Liver (tissue), 9 donors: ENCODE data around the gene TNFRSF1B. TPM values are rescaled to one million over a fixed set of nuclear protein-coding genes. Genes with fewer than 3 reads are reported as not detected.
A peak's percentile ranks its signal among the peaks of the same experiment; 100 is the strongest.

Experiments used
- DNase-seq: peaks from one replicate; pipeline ENCODE4 v3.0.0-alpha.2; 2017; ENCODE audit warnings: low spot score
- H3K27ac ChIP-seq, 2 donors: one replicate each; pipeline ENCODE4 v1.7.0; 2013; ENCODE audit warnings: inconsistent platforms in 2 of 2, low read length in 2 of 2, control low read depth in 1 of 2, low read depth in 1 of 2, mild to moderate bottlenecking in 1 of 2
- H3K27me3 ChIP-seq, 4 donors: one replicate each; pipeline versions ENCODE4 v1.6.1 to v1.7.0; 2013; ENCODE audit warnings: low read length in 3 of 4, inconsistent platforms in 1 of 4, mild to moderate bottlenecking in 1 of 4, moderate library complexity in 1 of 4; ENCODE audit not compliant: control insufficient read depth in 4 of 4, insufficient read depth in 4 of 4
- H3K36me3 ChIP-seq, 4 donors: one replicate each; pipeline versions ENCODE4 v1.6.1 to v1.7.0; 2013; ENCODE audit warnings: low read length in 3 of 4, mild to moderate bottlenecking in 3 of 4, low read depth in 1 of 4, moderate library complexity in 1 of 4; ENCODE audit not compliant: control insufficient read depth in 4 of 4, insufficient read depth in 3 of 4
- H3K4me1 ChIP-seq, 4 donors: one replicate each; pipeline versions ENCODE4 v1.6.1 to v1.7.0; 2013; ENCODE audit warnings: low read length in 3 of 4, mild to moderate bottlenecking in 3 of 4, moderate library complexity in 1 of 4; ENCODE audit not compliant: control insufficient read depth in 4 of 4, insufficient read depth in 4 of 4
- H3K4me3 ChIP-seq, 3 donors: one replicate each; pipeline versions ENCODE4 v1.6.1 to v1.7.0; 2013; ENCODE audit warnings: low read length in 3 of 3, control low read depth in 1 of 3, low read depth in 1 of 3, mild to moderate bottlenecking in 1 of 3
- H3K9ac ChIP-seq, 2 donors: one replicate each; pipeline ENCODE4 v1.7.0; 2013; ENCODE audit warnings: low read length in 2 of 2, mild to moderate bottlenecking in 2 of 2, moderate library complexity in 2 of 2, control low read depth in 1 of 2, low read depth in 1 of 2
- H3K9me3 ChIP-seq, 4 donors: one replicate each; pipeline versions ENCODE4 v1.6.1 to v1.7.0; 2013; ENCODE audit warnings: low read length in 3 of 4; ENCODE audit not compliant: control insufficient read depth in 4 of 4
- ATF3 ChIP-seq: IDR thresholded peaks from 2 replicates; pipeline ENCODE4 v1.6.1; 2016; ENCODE audit warnings: antibody characterized with exemption
- CTCF ChIP-seq: fragments of 150-350 bp; IDR thresholded peaks from 2 replicates; pipeline ENCODE4 v1.5.1; 2017; ENCODE audit warnings: improper control_type of control experiment, low read depth, low read length; ENCODE audit not compliant: missing input control
- EGR1 ChIP-seq, 2 donors: IDR thresholded peaks; 2 replicates each; pipeline ENCODE4 v1.6.1; 2016 to 2018; ENCODE audit warnings: antibody characterized with exemption in 2 of 2, low read depth in 2 of 2
- FOXA1 ChIP-seq: IDR thresholded peaks from 2 replicates; pipeline ENCODE4 v1.6.1; 2016; ENCODE audit warnings: antibody characterized with exemption
- FOXA2 ChIP-seq: IDR thresholded peaks from 2 replicates; pipeline ENCODE4 v1.6.1; 2016; ENCODE audit warnings: antibody characterized with exemption
- GABPA ChIP-seq, 2 donors: IDR thresholded peaks in 1 of 2; conservative IDR thresholded peaks in 1 of 2; 2 replicates each; pipeline ENCODE4 v1.6.1; 2016; ENCODE audit warnings: antibody characterized with exemption in 2 of 2, mild to moderate bottlenecking in 1 of 2, moderate library complexity in 1 of 2
- HNF4A ChIP-seq, 2 donors: conservative IDR thresholded peaks; 2 replicates each; pipeline ENCODE4 v1.6.1; 2016; ENCODE audit warnings: antibody characterized with exemption in 2 of 2, mild to moderate bottlenecking in 2 of 2
- HNF4G ChIP-seq: IDR thresholded peaks from 2 replicates; pipeline ENCODE4 v1.6.1; 2016; ENCODE audit warnings: antibody characterized with exemption
- JUND ChIP-seq, 2 donors: IDR thresholded peaks; 2 replicates each; pipeline ENCODE4 v1.6.1; 2016; ENCODE audit warnings: antibody characterized with exemption in 2 of 2
- NR2F2 ChIP-seq: IDR thresholded peaks from 2 replicates; pipeline ENCODE4 v1.6.1; 2016; ENCODE audit warnings: antibody characterized with exemption
- RAD21 ChIP-seq, 2 donors: IDR thresholded peaks; 2 replicates each; pipeline ENCODE4 v1.6.1; 2016; ENCODE audit warnings: antibody characterized with exemption in 2 of 2, mild to moderate bottlenecking in 2 of 2
- RXRA ChIP-seq, 2 donors: IDR thresholded peaks; 2 replicates each; pipeline ENCODE4 v1.6.1; 2017 to 2018; ENCODE audit warnings: antibody characterized with exemption in 2 of 2, mild to moderate bottlenecking in 1 of 2
- SP1 ChIP-seq: IDR thresholded peaks from 2 replicates; pipeline ENCODE4 v1.6.1; 2018; ENCODE audit warnings: antibody characterized with exemption, mild to moderate bottlenecking
- TAF1 ChIP-seq: conservative IDR thresholded peaks from 2 replicates; pipeline ENCODE4 v1.6.1; 2016; ENCODE audit warnings: antibody characterized with exemption, mild to moderate bottlenecking
- YY1 ChIP-seq: IDR thresholded peaks from 2 replicates; pipeline ENCODE4 v1.6.1; 2016; ENCODE audit warnings: antibody characterized with exemption, mild to moderate bottlenecking
- WGBS: extraction: QIAGEN DNeasy Blood & Tissue Kit; methylation state at CpG from one replicate; pipeline ENCODE4 v1.1.7; 2013; 5-methylcytosine and 5-hydroxymethylcytosine counted together
- polyA plus RNA-seq, 2 donors: library from polyadenylated mRNA; stranded (reverse) in 1 of 2; unstranded in 1 of 2; fragments of 200-250 nt in 1 of 2; fragments of >200 nt in 1 of 2; fragmentation: Nextera tagmentation in 1 of 2; extraction: Ambion mirVana in 1 of 2; gene quantifications; one replicate each; pipeline versions ENCODE4 v1.2.1 to v1.2.3, GENCODE V29; 2013 to 2015
- total RNA-seq, 2 donors: library from RNA; depleted of rRNA; stranded (reverse); fragments of >200 nt; gene quantifications; one replicate each; pipeline ENCODE4 v1.2.3, GENCODE V29; 2014
- TF ChIP-seq, protein P1 (sequence below): IDR thresholded peaks from 2 replicates; pipeline ENCODE4 v1.6.1; 2016; ENCODE audit warnings: antibody characterized with exemption, mild to moderate bottlenecking
- donor health status: healthy.
- donor health status: healthy.
- donor health status: healthy.
- donor health status: healthy.
- donor health status: healthy.

TNFRSF1B gene
- total and polyA plus RNA-seq, 4 donors = 7.2 to 19.6 (median 16.5) TPM

DNA sequence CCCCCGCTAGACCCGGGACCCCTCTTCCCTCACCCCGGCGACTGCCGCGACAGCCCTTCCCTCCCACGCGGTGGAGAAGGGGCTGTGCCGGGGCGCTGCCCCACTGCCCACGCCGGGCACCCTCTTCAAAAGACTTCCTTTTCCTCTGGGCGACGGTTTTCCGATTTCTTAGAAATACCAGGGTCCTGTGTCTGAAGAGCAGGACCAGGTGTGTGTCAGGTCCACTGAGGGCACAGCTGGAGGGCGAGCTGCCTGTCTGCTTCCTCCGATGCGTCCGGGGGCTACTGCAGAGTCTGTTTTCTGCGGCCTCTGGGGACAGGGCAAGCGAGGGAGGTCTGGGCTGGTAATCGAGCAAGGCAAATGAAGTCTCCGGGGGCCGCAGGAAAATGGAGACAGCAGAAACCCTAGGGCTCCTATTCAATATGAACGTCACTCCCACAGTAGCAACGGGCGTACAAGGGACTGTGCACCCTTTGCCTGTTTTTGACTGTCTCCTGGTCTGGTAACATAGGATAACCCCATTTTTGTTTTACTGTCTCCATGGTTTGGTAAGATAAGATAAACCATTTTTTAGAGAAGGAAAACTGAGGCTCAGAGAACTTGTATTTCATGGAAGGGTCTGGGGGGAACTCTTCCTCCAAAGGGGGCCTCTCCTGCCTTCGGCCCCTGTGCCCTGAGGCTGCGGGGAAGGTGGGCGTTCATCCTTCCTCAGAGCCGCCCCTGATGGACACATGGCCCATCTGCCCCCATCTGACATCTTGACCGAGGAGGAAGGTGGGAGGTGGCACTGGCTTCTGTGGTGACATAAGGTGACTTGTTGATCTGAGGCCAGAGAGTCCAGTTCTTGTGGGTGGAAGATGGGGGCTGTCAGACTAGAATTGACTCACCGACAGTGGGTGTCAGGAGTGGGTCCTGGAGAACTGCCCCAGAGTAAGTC lies 970 bp downstream of the TNFRSF1B start:
- Histone ChIP-seq H3K27ac (peak overlapping the region; percentile 80 to 96), H3K9me3 (no peaks in the 10 kb centered on the region), H3K36me3 (no peaks in the 10 kb centered on the region), H3K4me3 (peak overlapping the region; percentile 74 to 81 (median 78)), H3K27me3 (no peaks in the 10 kb centered on the region), H3K9ac (peak overlapping the region; percentile 76 to 89), H3K4me1 (peaks cover 6 to 48% (median 24%) of the 10 kb centered on the region in 4 donors)
- no peak for TF ChIP-seq RXRA (IDR thresholded peaks at IDR 0.05)
- no peak for TF ChIP-seq JUND (IDR thresholded peaks at IDR 0.05)
- no peak for TF ChIP-seq NR2F2
- TF ChIP-seq HNF4G = no peak
- TF ChIP-seq CTCF = no peak
- peak; percentile 57 for TF ChIP-seq YY1
- no peak for TF ChIP-seq HNF4A (conservative IDR thresholded peaks at IDR 0.05)
- no peak for TF ChIP-seq GABPA (IDR thresholded peaks at IDR 0.05 in 1 of 2, conservative IDR thresholded peaks at IDR 0.05 in 1 of 2)
- no peak for TF ChIP-seq SP1
- TF ChIP-seq, protein P1, sequence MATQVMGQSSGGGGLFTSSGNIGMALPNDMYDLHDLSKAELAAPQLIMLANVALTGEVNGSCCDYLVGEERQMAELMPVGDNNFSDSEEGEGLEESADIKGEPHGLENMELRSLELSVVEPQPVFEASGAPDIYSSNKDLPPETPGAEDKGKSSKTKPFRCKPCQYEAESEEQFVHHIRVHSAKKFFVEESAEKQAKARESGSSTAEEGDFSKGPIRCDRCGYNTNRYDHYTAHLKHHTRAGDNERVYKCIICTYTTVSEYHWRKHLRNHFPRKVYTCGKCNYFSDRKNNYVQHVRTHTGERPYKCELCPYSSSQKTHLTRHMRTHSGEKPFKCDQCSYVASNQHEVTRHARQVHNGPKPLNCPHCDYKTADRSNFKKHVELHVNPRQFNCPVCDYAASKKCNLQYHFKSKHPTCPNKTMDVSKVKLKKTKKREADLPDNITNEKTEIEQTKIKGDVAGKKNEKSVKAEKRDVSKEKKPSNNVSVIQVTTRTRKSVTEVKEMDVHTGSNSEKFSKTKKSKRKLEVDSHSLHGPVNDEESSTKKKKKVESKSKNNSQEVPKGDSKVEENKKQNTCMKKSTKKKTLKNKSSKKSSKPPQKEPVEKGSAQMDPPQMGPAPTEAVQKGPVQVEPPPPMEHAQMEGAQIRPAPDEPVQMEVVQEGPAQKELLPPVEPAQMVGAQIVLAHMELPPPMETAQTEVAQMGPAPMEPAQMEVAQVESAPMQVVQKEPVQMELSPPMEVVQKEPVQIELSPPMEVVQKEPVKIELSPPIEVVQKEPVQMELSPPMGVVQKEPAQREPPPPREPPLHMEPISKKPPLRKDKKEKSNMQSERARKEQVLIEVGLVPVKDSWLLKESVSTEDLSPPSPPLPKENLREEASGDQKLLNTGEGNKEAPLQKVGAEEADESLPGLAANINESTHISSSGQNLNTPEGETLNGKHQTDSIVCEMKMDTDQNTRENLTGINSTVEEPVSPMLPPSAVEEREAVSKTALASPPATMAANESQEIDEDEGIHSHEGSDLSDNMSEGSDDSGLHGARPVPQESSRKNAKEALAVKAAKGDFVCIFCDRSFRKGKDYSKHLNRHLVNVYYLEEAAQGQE = no peak
- peak in 1 of 2 donors; percentile 5 for TF ChIP-seq RAD21 (IDR thresholded peaks at IDR 0.05)
- no peak for TF ChIP-seq FOXA2
- WGBS = 17% methylated on average over 33 of the region's 33 CpGs
- DNase-seq = no peak

DNA sequence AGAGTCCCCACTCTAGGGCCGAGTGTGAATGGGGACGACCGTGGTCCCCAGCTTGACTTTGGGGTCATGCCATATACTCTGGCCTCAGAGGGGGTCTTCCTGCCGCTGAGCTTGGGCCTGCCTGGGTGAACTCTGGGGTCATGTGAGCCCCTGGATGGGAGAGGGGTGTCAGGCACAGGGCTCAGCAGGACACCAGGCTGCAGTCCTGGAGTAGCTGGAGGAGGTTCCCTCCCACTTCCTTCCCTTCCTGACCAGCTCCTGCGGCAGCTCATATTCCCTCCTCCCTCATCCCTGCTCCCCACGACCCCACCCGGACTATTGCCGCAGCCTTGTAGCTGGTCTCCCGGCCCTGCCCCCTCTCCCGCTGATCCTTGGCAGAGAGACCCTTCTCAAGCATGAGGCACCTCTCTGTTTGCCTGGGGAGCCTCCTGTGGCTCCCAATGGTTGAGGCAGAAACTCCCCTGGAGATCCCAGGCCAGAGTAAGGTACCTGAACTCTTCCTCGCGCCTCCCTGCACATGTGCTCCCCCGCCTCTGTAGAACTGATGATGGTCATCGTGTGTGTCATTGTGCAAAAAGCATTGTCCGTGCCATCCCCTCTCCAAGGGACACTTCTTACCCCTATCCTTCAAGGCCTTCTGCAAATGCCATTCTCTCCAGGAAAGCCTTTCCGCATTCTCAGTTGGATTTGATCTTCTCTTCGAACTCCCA lies 1.8 kb downstream of the TNFRSF1B start:
- no peak for TF ChIP-seq GABPA (IDR thresholded peaks at IDR 0.05 in 1 of 2, conservative IDR thresholded peaks at IDR 0.05 in 1 of 2)
- no peak for TF ChIP-seq CTCF
- no peak for TF ChIP-seq SP1
- TF ChIP-seq HNF4G = no peak
- TF ChIP-seq TAF1 = no peak
- TF ChIP-seq ATF3 = no peak
- TF ChIP-seq FOXA2 = no peak
- no peak for TF ChIP-seq FOXA1
- TF ChIP-seq EGR1 (IDR thresholded peaks at IDR 0.05; ENCODE audit: low read depth in 2 of 2) = no peak
- TF ChIP-seq HNF4A (conservative IDR thresholded peaks at IDR 0.05) = no peak
- Histone ChIP-seq H3K9me3 (no peaks in the 10 kb centered on the region), H3K4me1 (peaks cover 6 to 56% (median 29%) of the 10 kb centered on the region in 4 donors), H3K9ac (peak overlapping the region in 1 of 2 donors; percentile 89), H3K4me3 (peak overlapping the region in 2 of 3 donors; percentile 78 to 81), H3K27ac (peak overlapping the region; percentile 80 to 96), H3K36me3 (no peaks in the 10 kb centered on the region), H3K27me3 (no peaks in the 10 kb centered on the region)
- no peak for DNase-seq
- 72% methylated on average over 17 of the region's 17 CpGs for WGBS
